ENCODE measurements around the gene SLC38A10. TPM values are rescaled to one million over a fixed set of nuclear protein-coding genes. Genes with fewer than 3 reads are reported as not detected.
A peak's percentile ranks its signal among the peaks of the same experiment; 100 is the strongest.

SLC38A10 gene
- polyA plus RNA-seq, 2 donors = 22.9 to 40.5 TPM

DNA sequence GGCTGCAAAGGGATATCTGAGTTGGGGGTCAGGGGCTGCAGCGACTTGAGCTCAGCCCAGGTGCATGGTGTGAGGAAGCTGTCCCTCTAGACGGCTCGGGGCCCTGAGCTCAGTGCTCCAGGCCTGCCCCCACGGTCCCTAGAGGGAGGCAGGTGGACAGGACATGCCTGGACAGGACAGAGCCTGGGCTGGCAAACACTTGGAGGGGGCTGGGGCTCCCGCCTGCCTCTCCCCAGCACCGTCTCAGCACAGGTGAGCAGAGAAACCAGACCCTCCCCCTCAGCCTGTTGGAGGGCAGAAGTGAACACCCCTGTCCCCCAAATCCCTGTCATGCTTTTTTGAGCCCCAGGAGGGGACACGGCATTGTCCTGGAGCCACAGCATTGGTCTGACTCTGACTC is 11.4 kb upstream of the SLC38A10 start:
- H3K36me3 ChIP-seq (ENCODE audit: control insufficient read depth in 2 of 2, insufficient read depth in 2 of 2, low read length in 1 of 2) = no peaks in the 10 kb centered on the region
- no peak overlapping the region for H3K27ac ChIP-seq (ENCODE audit: low read depth in 2 of 2, low read length in 1 of 2)
- no peaks in the 10 kb centered on the region for H3K27me3 ChIP-seq (ENCODE audit: control insufficient read depth in 1 of 2, insufficient read depth in 2 of 2, low read length in 2 of 2)
- H3K9me3 ChIP-seq (ENCODE audit: control insufficient read depth in 2 of 2, insufficient read depth in 1 of 2, low read depth in 1 of 2, low read length in 1 of 2) = no peaks in the 10 kb centered on the region
- 76 to 91% methylated on average over 7 of the region's 7 CpGs for WGBS, 2 donors
- peaks cover 6 to 18% of the 10 kb centered on the region in 2 donors for H3K4me1 ChIP-seq (ENCODE audit: control insufficient read depth in 2 of 2, insufficient read depth in 2 of 2, low read length in 1 of 2)
- no peak overlapping the region for H3K4me3 ChIP-seq (ENCODE audit: low read depth in 1 of 2, low read length in 2 of 2)

DNA sequence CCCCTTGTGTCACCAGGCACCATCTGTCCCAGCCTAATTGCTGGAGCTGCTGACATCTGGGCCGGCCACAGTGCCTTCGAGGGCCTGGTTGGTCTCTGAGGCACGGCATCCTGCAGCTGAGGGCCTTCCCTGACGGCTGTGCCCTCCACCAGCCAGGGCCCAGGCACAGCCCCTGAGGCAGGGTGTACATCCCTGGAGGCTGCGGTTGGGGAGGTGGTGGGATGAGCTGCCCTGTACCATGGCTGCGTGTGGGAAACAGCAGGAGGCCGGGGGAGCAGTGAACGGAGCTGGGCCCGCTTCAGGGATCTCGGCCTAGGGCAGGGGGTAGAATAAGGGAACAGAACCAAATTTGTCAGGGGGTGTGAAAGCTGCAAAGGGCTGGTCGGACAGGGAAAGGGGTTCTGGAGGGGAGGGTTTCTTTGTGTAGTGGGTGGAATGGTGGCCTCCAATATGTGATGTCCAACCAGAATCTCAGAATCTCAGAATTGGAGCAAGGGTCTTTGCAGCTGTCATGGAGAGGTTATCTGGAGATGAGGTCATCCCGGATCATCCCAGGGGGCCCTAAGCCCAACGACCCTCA is 10.0 kb upstream of the SLC38A10 start:
- no peak overlapping the region for H3K4me3 ChIP-seq (ENCODE audit: low read depth in 1 of 2, low read length in 2 of 2)
- H3K9me3 ChIP-seq (ENCODE audit: control insufficient read depth in 2 of 2, insufficient read depth in 1 of 2, low read depth in 1 of 2, low read length in 1 of 2) = no peaks in the 10 kb centered on the region
- peaks cover 6 to 21% of the 10 kb centered on the region in 2 donors for H3K4me1 ChIP-seq (ENCODE audit: control insufficient read depth in 2 of 2, insufficient read depth in 2 of 2, low read length in 1 of 2)
- 87 to 88% methylated on average over 13 of the region's 13 CpGs for WGBS, 2 donors
- peaks cover 0 to 2% of the 10 kb centered on the region in 2 donors for H3K36me3 ChIP-seq (ENCODE audit: control insufficient read depth in 2 of 2, insufficient read depth in 2 of 2, low read length in 1 of 2)
- H3K27me3 ChIP-seq (ENCODE audit: control insufficient read depth in 1 of 2, insufficient read depth in 2 of 2, low read length in 2 of 2) = no peaks in the 10 kb centered on the region
- no peak overlapping the region for H3K27ac ChIP-seq (ENCODE audit: low read depth in 2 of 2, low read length in 1 of 2)

GRCh38 chr17:81304196-81305015 is 9.3 kb upstream of the SLC38A10 start:
- Histone ChIP-seq H3K4me3 (ENCODE audit: low read depth in 1 of 2, low read length in 2 of 2) (no peak overlapping the region), H3K27ac (ENCODE audit: low read depth in 2 of 2, low read length in 1 of 2) (no peak overlapping the region), H3K4me1 (ENCODE audit: control insufficient read depth in 2 of 2, insufficient read depth in 2 of 2, low read length in 1 of 2) (peaks cover 0 to 18% of the 10 kb centered on the region in 2 donors), H3K9me3 (ENCODE audit: control insufficient read depth in 2 of 2, insufficient read depth in 1 of 2, low read depth in 1 of 2, low read length in 1 of 2) (no peaks in the 10 kb centered on the region), H3K27me3 (ENCODE audit: control insufficient read depth in 1 of 2, insufficient read depth in 2 of 2, low read length in 2 of 2) (no peaks in the 10 kb centered on the region), H3K36me3 (ENCODE audit: control insufficient read depth in 2 of 2, insufficient read depth in 2 of 2, low read length in 1 of 2) (peaks cover 0 to 2% of the 10 kb centered on the region in 2 donors)
- 90 to 94% methylated on average over 39 of the region's 39 CpGs for WGBS, 2 donors

DNA sequence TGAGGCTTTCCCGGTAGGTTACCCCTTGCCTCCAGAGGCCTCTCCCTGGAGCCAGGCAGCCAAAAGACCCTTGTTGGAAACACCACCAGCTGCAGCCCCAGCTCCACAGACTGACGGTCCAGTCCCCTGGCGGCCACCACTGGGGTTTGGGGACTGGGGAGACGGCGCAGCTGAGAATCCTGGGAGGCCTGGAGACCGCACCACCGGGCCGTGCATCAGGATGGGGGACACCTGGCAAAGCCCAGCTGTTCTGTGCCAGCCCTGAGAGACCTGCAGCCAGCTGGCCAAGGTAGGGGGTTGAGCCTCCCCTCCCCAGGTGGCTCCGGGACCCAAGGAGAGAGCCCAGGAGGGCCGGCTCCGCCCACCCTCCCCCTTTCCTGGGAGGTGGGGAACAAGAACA is 8.3 kb upstream of the SLC38A10 start:
- H3K27ac ChIP-seq (ENCODE audit: low read depth in 2 of 2, low read length in 1 of 2) = no peak overlapping the region
- no peaks in the 10 kb centered on the region for H3K9me3 ChIP-seq (ENCODE audit: control insufficient read depth in 2 of 2, insufficient read depth in 1 of 2, low read depth in 1 of 2, low read length in 1 of 2)
- H3K36me3 ChIP-seq (ENCODE audit: control insufficient read depth in 2 of 2, insufficient read depth in 2 of 2, low read length in 1 of 2) = peaks cover 0 to 2% of the 10 kb centered on the region in 2 donors
- WGBS, 2 donors = 92% methylated on average over 11 of the region's 11 CpGs
- no peaks in the 10 kb centered on the region for H3K27me3 ChIP-seq (ENCODE audit: control insufficient read depth in 1 of 2, insufficient read depth in 2 of 2, low read length in 2 of 2)
- H3K4me3 ChIP-seq (ENCODE audit: low read depth in 1 of 2, low read length in 2 of 2) = no peak overlapping the region
- H3K4me1 ChIP-seq (ENCODE audit: control insufficient read depth in 2 of 2, insufficient read depth in 2 of 2, low read length in 1 of 2) = peaks cover 0 to 12% of the 10 kb centered on the region in 2 donors

DNA sequence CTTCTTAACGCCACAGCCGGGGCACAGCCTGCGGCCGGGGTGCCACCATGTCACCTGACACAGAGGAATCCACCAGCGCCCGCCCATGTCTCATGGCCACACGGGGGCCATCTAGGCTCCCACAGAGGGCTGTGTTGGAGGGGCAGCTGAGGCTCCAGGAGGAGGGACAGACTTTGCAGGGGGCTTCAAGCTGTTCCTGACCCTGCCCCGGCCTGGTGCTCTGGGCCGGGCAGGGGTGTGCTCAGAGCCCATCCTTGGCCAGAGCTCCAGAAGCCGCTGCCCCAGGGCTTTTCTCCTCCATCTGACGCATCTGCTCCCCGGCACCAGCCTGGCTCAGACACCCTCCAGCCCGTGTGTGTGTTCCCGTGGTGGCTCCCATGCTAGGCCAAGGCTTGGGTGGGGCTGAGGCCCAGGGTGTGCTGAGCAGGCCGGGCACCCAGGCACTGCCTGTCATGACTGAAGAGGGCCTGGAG is 7.8 kb upstream of the SLC38A10 start:
- H3K27ac ChIP-seq (ENCODE audit: low read depth in 2 of 2, low read length in 1 of 2) = no peak overlapping the region
- no peak overlapping the region for H3K4me3 ChIP-seq (ENCODE audit: low read depth in 1 of 2, low read length in 2 of 2)
- WGBS, 2 donors = 66 to 68% methylated on average over 15 of the region's 15 CpGs
- peaks cover 0 to 2% of the 10 kb centered on the region in 2 donors for H3K36me3 ChIP-seq (ENCODE audit: control insufficient read depth in 2 of 2, insufficient read depth in 2 of 2, low read length in 1 of 2)
- H3K4me1 ChIP-seq (ENCODE audit: control insufficient read depth in 2 of 2, insufficient read depth in 2 of 2, low read length in 1 of 2) = peaks cover 0 to 11% of the 10 kb centered on the region in 2 donors
- no peaks in the 10 kb centered on the region for H3K9me3 ChIP-seq (ENCODE audit: control insufficient read depth in 2 of 2, insufficient read depth in 1 of 2, low read depth in 1 of 2, low read length in 1 of 2)
- no peaks in the 10 kb centered on the region for H3K27me3 ChIP-seq (ENCODE audit: control insufficient read depth in 1 of 2, insufficient read depth in 2 of 2, low read length in 2 of 2)

- H3K27me3 ChIP-seq (ENCODE audit: control insufficient read depth in 1 of 2, insufficient read depth in 2 of 2, low read length in 2 of 2) = no peaks in the 10 kb centered on the region
- H3K4me1 ChIP-seq (ENCODE audit: control insufficient read depth in 2 of 2, insufficient read depth in 2 of 2, low read length in 1 of 2) = peaks cover 0 to 11% of the 10 kb centered on the region in 2 donors
- peaks cover 0 to 2% of the 10 kb centered on the region in 2 donors for H3K36me3 ChIP-seq (ENCODE audit: control insufficient read depth in 2 of 2, insufficient read depth in 2 of 2, low read length in 1 of 2)
- 86 to 91% methylated on average over 10 of the region's 10 CpGs for WGBS, 2 donors
- H3K4me3 ChIP-seq (ENCODE audit: low read depth in 1 of 2, low read length in 2 of 2) = no peak overlapping the region
- no peak overlapping the region for H3K27ac ChIP-seq (ENCODE audit: low read depth in 2 of 2, low read length in 1 of 2)
- H3K9me3 ChIP-seq (ENCODE audit: control insufficient read depth in 2 of 2, insufficient read depth in 1 of 2, low read depth in 1 of 2, low read length in 1 of 2) = no peaks in the 10 kb centered on the region
These were observed 7.2 kb upstream of the SLC38A10 start for GRCh38 chr17:81302324-81302723.

- peak overlapping the region in 1 of 2 donors; percentile 7 for H3K4me3 ChIP-seq (ENCODE audit: low read depth in 1 of 2, low read length in 2 of 2)
These were observed 6.4 kb upstream of the SLC38A10 start for GRCh38 chr17:81301195-81302144.

GRCh38 chr17:81300586-81301155 is 5.6 kb upstream of the SLC38A10 start:
- Histone ChIP-seq H3K36me3 (ENCODE audit: control insufficient read depth in 2 of 2, insufficient read depth in 2 of 2, low read length in 1 of 2) (peaks cover 0 to 2% of the 10 kb centered on the region in 2 donors), H3K9me3 (ENCODE audit: control insufficient read depth in 2 of 2, insufficient read depth in 1 of 2, low read depth in 1 of 2, low read length in 1 of 2) (no peaks in the 10 kb centered on the region), H3K27ac (ENCODE audit: low read depth in 2 of 2, low read length in 1 of 2) (no peak overlapping the region), H3K4me1 (ENCODE audit: control insufficient read depth in 2 of 2, insufficient read depth in 2 of 2, low read length in 1 of 2) (peaks cover 1 to 14% of the 10 kb centered on the region in 2 donors), H3K27me3 (ENCODE audit: control insufficient read depth in 1 of 2, insufficient read depth in 2 of 2, low read length in 2 of 2) (no peaks in the 10 kb centered on the region), H3K4me3 (ENCODE audit: low read depth in 1 of 2, low read length in 2 of 2) (no peak overlapping the region)
- WGBS, 2 donors = 83 to 85% methylated on average over 19 of the region's 19 CpGs

More at GRCh38 chr17:81301195-81302144, 6.4 kb upstream of the SLC38A10 start:
- H3K36me3 ChIP-seq (ENCODE audit: control insufficient read depth in 2 of 2, insufficient read depth in 2 of 2, low read length in 1 of 2) = peaks cover 0 to 2% of the 10 kb centered on the region in 2 donors
- H3K4me1 ChIP-seq (ENCODE audit: control insufficient read depth in 2 of 2, insufficient read depth in 2 of 2, low read length in 1 of 2) = peaks cover 0 to 11% of the 10 kb centered on the region in 2 donors
- no peak overlapping the region for H3K27ac ChIP-seq (ENCODE audit: low read depth in 2 of 2, low read length in 1 of 2)
- no peaks in the 10 kb centered on the region for H3K27me3 ChIP-seq (ENCODE audit: control insufficient read depth in 1 of 2, insufficient read depth in 2 of 2, low read length in 2 of 2)
- no peaks in the 10 kb centered on the region for H3K9me3 ChIP-seq (ENCODE audit: control insufficient read depth in 2 of 2, insufficient read depth in 1 of 2, low read depth in 1 of 2, low read length in 1 of 2)
- 44 to 59% methylated on average over 37 of the region's 37 CpGs for WGBS, 2 donors

Data from esophagus (tissue), 2 donors.